GM12801 (cell line): ENCODE data around the gene CCDC85C.

ENCODE experiments used
- TF ChIP-seq, protein P1 (sequence below): IDR thresholded peaks from one replicate; pipeline ENCODE4 v1.5.1; 2011; ENCODE audit warnings: control low read depth; ENCODE audit not compliant: insufficient read length; ENCODE audit errors: extremely low read depth

Gene CCDC85C

DNA sequence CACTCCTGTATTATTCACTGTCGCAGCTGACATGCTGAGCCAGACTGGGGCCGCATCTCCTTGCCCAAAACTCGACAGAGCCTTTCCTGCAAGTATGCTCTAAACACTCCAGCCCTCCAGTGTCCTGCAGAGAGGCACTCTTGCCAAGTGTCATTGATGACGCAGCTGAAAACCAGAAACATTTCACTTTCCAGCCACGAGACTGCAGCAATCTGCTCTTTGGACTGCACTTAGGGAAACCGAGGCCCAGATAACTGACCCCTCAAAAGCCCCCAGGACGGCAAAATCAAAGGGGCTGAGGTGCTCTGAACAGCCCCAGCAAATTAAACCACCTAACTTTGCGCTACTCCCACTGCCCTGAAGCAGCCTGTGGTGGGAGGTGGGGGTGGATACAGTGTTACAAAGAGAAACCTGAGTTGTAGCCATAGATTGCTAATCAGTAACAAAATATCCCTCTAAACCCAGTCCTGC lies 2.6 kb downstream of the CCDC85C start:
- TF ChIP-seq, protein P1, sequence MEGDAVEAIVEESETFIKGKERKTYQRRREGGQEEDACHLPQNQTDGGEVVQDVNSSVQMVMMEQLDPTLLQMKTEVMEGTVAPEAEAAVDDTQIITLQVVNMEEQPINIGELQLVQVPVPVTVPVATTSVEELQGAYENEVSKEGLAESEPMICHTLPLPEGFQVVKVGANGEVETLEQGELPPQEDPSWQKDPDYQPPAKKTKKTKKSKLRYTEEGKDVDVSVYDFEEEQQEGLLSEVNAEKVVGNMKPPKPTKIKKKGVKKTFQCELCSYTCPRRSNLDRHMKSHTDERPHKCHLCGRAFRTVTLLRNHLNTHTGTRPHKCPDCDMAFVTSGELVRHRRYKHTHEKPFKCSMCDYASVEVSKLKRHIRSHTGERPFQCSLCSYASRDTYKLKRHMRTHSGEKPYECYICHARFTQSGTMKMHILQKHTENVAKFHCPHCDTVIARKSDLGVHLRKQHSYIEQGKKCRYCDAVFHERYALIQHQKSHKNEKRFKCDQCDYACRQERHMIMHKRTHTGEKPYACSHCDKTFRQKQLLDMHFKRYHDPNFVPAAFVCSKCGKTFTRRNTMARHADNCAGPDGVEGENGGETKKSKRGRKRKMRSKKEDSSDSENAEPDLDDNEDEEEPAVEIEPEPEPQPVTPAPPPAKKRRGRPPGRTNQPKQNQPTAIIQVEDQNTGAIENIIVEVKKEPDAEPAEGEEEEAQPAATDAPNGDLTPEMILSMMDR = no peak

DNA sequence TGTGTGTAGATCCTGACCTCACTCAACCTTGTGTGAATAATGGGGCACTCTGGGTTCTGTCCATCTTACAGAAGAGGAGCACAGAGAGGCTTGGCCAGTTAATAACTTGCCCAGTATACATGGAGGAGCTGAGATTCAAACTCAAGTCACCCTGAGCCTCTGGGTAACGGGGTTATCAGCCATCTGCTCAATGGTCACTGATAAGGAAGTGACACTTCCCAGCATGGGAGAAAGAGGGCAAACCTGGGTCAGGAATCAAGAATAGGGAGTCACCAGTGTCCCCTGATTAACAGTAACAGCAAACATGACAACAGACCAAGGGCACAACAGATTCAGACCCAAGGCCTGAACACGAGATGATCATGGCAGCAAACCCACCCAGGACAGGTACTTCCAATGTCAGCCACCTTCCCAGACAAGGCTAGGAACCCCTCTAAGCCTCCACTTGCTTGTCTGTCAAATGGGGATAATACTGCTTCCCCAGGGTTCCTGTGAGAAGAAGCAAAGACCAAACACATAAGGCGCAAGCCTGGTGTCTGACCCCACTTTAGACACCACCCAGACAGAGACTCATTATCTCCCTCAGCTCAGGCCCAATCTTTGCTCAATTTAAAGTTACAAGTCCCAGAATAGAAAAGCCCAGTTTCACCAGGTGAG lies 3.6 kb downstream of the CCDC85C start:
- TF ChIP-seq, protein P1 = no peak

DNA sequence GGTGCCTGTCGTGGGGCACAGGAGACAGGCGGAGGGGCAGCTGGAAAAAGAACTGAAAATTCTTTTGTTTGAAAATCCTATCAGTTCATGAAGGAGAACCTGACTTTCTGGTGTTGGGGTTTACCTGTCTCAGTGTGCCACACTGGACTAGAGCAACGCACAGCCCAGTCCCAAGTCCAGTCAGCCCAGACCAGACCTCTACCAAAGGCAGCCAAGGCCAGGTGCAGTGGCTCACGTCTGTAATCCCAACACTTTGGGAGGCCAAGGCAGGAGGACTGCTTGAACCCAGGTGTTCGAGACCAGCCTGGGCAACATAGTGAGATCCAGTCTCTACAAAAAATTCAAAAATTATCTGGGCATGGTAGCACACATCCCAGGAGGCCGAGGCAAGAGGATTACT lies 4.6 kb downstream of the CCDC85C start:
- TF ChIP-seq, protein P1 = no peak

DNA sequence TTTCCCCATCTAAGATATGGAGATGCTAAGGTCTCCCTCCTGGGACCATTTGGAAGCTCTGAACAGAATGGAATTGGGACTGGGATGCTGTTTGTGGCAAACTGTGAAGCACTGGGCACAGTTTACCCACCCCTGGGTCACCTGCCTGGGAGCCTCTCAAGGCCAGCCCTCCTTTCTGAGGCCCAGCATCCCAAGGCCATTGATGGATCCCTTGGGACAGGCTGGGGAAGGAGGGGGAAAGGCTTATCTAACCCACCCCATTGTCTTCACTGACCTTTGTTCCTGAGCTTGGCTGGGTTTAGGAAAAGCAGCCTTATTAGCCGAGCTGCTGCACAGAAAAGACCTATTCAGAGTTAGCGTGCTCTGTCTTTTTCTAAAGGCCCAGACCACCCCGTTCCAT lies 5.2 kb downstream of the CCDC85C start:
- TF ChIP-seq, protein P1 = no peak

DNA sequence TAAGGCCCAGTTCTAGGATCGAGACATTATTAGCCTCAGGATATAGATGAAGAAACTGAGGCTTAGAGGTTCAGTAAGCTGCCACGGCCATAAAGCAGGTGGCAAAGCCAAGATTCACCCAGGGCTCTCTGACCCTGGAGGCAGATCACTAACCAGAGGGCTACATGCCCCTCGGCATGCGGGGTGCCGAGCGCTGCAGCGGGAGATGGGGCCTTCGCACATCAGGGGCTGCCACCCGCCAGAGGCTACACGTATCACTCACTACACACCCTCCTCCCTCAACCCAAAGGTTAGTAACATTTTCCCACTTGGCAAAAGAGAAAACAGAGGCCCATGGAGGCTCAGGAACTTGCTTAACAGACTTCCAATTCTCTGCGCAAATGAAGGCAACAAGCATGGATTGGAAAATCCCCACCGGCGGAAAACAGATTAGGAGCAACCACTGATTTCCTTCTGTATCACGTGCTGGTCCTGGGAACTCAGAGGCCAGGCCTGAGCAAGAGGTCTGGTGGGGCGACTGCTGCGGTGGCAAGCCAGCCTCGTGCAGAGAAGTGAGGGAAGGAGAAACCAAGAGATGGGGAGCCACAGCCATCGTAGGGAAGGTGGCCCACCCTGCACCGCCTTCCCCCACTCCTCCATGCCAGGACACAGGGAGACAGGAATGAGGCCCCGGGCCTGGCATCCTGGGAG lies 6.0 kb downstream of the CCDC85C start:
- TF ChIP-seq, protein P1 = no peak

DNA sequence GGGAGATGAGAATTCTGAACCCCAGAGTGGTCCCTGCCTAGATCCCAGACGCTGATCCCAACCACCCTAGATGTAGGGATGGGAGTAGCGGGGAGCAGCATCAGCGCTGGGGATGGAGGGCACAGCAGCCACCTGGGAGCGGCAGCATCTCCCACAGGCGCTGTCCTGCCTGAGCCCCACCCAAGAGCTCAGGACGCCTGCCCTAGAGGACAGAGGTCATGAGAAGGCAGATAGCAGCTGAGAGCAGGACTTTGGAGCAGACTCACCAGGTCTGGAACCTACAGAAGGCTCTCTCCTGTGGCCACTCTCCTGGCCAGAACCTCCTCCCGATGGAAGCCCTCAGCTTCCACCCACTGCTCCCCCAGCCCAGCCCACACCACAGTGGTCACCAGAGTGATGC lies 7.2 kb downstream of the CCDC85C start:
- TF ChIP-seq, protein P1 = no peak

DNA sequence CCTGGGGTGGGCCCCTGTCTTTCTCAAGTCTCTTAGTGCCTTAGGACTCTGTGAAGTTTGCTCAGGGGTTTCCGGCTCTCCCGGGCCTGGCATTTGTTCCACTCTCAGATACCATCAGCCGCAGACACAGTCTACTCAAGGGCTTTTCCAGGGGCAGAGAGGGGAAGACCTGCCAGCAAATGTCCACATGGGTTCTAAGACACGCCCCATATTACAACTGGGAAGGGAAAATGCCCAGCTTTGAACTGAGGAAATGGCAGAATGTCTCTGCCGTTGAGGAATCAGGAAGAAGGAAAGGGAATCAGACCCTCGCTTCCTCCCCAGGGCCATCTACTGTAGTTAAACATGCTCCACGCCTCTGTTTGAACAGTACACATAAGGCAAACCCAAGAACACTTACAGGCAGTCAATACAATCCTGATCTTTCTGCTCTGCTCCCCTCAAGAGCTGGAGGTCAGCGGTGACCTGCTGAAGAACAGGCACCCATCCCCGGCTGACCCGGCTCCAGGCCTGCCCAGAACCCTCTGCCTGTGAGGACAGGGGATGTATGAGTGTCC lies 7.9 kb downstream of the CCDC85C start:
- TF ChIP-seq, protein P1 = no peak
